Measurements from ENCODE around the gene A4GALT.
"Not testable (repeated sequence)": the region's sequence is repeated elsewhere in the genome, so short reads cannot be mapped to it uniquely, and the experiment has no call there.

A4GALT gene

GRCh38 chr22:42740320-42740719, 19.6 kb upstream of the A4GALT start:
- not testable (repeated sequence) for DNase-seq (ENCODE audit: low spot score)

- DNase-seq (ENCODE audit: low spot score) = no peak
These were observed 13.7 kb upstream of the A4GALT start for GRCh38 chr22:42734406-42734805.

- not testable (repeated sequence) for DNase-seq (ENCODE audit: low spot score)
These were observed 12.7 kb upstream of the A4GALT start for GRCh38 chr22:42733394-42733793.

GRCh38 chr22:42732081-42732480, 11.4 kb upstream of the A4GALT start:
- no peak for DNase-seq (ENCODE audit: low spot score)

GRCh38 chr22:42726811-42727210, 6.1 kb upstream of the A4GALT start:
- DNase-seq (ENCODE audit: low spot score) = no peak

GRCh38 chr22:42725606-42726355, 5.1 kb upstream of the A4GALT start:
- no peak for DNase-seq (ENCODE audit: low spot score)

GRCh38 chr22:42724062-42724461, 3.4 kb upstream of the A4GALT start:
- no peak for DNase-seq (ENCODE audit: low spot score)

GRCh38 chr22:42721045-42721434, 370 bp upstream of the A4GALT start:
- no peak for DNase-seq (ENCODE audit: low spot score)

- DNase-seq (ENCODE audit: low spot score) = no peak
These were observed 911 bp downstream of the A4GALT start for GRCh38 chr22:42719656-42720262.

GRCh38 chr22:42719133-42719532, 1.5 kb downstream of the A4GALT start:
- peak; percentile 62 for DNase-seq (ENCODE audit: low spot score)

- DNase-seq (ENCODE audit: low spot score) = peak; percentile 74
These were observed 3.3 kb downstream of the A4GALT start for GRCh38 chr22:42717197-42717928.

- DNase-seq (ENCODE audit: low spot score) = no peak
These were observed 4.0 kb downstream of the A4GALT start for GRCh38 chr22:42716649-42717127.

- peak; percentile 12 for DNase-seq (ENCODE audit: low spot score)
These were observed 4.4 kb downstream of the A4GALT start for GRCh38 chr22:42716221-42716620.

GRCh38 chr22:42714768-42715390, 5.8 kb downstream of the A4GALT start:
- peak; percentile 12 for DNase-seq (ENCODE audit: low spot score)

GRCh38 chr22:42714308-42714707, 6.4 kb downstream of the A4GALT start:
- DNase-seq (ENCODE audit: low spot score) = no peak

- no peak for DNase-seq (ENCODE audit: low spot score)
These were observed 8.5 kb downstream of the A4GALT start for GRCh38 chr22:42711895-42712837.

- DNase-seq (ENCODE audit: low spot score) = no peak
These were observed 9.4 kb downstream of the A4GALT start for GRCh38 chr22:42711281-42711731.

GRCh38 chr22:42708417-42708816, 12.3 kb downstream of the A4GALT start:
- DNase-seq (ENCODE audit: low spot score) = no peak

- no peak for DNase-seq (ENCODE audit: low spot score)
These were observed 13.2 kb downstream of the A4GALT start for GRCh38 chr22:42707496-42707895.

GRCh38 chr22:42704896-42705295, 15.8 kb downstream of the A4GALT start:
- DNase-seq (ENCODE audit: low spot score) = no peak

- DNase-seq (ENCODE audit: low spot score) = no peak
These were observed 18.0 kb downstream of the A4GALT start for GRCh38 chr22:42702675-42703074.

All from hematopoietic multipotent progenitor cell treated with erythropoietin and hydrocortisone succinate and interleukin-3 and kit ligand, for 17 days (in vitro differentiated cells).